WI38 (cell line): ENCODE data around the gene MCTP1.

Experiments used
- H3K4me3 ChIP-seq: 2 replicates; pipeline ENCODE4 v1.5.1; 2011; ENCODE audit warnings: low read depth, mild to moderate bottlenecking, control low read depth, low read length
- TF ChIP-seq, protein P1 (sequence below): IDR thresholded peaks from 2 replicates; pipeline ENCODE4 v1.5.1; 2012; ENCODE audit warnings: low read depth, mild to moderate bottlenecking, control low read depth, low read length

The MCTP1 gene

DNA sequence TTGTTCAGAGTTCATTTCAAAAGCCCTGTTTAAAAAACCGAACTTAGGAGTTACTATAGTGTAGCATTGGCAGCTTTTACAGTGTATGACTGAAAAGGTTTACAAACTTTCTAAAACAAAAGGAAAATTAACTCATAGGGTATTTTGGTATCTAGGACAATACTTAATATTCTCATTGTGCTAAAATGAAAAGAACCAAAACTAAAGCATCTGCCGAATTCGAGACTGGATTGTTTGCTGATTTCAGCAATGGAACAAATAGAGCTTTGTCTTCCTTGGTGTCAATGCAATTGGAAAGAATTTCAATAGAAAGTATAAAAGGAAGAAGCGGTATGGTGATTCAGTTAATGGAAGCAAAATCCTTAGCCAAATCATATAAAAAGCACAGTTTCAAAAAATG is 412.4 kb downstream of the MCTP1 start:
- no peak overlapping the region for H3K4me3 ChIP-seq
- TF ChIP-seq, protein P1, sequence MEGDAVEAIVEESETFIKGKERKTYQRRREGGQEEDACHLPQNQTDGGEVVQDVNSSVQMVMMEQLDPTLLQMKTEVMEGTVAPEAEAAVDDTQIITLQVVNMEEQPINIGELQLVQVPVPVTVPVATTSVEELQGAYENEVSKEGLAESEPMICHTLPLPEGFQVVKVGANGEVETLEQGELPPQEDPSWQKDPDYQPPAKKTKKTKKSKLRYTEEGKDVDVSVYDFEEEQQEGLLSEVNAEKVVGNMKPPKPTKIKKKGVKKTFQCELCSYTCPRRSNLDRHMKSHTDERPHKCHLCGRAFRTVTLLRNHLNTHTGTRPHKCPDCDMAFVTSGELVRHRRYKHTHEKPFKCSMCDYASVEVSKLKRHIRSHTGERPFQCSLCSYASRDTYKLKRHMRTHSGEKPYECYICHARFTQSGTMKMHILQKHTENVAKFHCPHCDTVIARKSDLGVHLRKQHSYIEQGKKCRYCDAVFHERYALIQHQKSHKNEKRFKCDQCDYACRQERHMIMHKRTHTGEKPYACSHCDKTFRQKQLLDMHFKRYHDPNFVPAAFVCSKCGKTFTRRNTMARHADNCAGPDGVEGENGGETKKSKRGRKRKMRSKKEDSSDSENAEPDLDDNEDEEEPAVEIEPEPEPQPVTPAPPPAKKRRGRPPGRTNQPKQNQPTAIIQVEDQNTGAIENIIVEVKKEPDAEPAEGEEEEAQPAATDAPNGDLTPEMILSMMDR, result no peak

DNA sequence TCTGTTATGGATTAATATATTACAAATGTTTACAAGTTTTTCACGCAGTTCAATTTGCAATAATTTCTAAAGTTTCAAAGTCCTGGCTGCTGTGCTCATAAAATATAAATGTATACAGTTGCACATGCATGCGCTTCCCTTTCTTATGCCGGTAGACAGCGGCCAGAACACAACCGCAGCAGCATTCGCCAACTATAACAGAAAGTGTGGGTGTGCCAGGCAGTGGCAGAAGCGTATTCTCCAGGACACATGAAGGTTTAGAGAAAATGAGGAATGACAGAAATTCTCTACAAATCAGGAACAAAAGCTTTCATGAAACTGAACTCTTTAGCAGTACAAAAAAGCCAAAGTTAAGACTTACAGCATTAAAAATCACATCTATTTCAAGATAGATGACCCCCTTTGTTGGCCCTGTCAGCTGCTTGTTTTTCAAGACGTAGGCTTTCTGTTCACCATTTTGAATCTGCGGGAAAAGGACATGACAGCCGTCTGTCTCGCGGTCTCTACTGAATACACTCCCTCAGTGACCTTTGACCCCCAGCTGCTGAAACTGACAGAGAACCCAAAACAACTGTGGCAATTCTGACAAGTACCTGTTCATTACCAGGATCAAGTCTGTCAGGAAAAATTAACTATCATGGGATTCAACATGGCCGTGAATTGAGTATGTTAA is 414.2 kb downstream of the MCTP1 start:
- H3K4me3 ChIP-seq, result no peak overlapping the region
- TF ChIP-seq, protein P1, result no peak

DNA sequence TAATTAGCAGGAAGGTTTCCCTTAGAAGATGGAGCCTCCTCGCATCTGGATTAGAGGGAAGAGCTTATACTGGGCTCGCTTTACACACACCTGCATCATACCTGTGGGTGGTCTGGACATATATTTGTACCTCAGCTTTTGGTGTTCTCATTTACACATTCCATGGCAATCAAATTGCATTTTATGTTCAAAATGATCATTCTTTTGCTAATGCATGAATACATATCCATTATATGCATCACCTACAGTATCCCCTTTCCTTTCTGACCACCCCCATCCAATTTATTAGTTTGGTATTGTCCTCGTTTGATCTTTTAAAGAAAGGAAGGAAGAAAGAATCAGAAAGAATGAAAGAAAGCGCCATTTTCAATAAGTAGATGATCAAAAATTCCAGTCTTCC is 415.0 kb downstream of the MCTP1 start:
- TF ChIP-seq, protein P1, result no peak
- H3K4me3 ChIP-seq, result no peak overlapping the region

DNA sequence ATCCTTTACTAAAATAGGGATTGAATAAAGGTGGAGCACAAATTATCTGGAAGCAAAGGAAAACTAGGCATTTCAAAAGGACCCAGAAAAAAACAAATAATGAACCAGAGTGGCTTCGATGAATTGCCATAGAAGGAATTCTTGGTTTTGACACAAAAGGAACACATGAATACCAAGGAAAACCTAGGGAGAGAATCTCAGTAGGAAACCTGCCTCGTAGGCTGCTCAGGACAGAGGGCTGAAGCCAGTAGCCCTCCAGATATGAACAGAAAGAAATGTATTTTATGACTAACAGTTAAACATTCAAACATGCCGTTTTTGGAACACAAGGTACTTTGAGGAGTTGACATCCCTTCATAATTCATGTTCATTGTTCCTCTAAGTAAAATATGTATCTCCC is 420.9 kb downstream of the MCTP1 start:
- H3K4me3 ChIP-seq, result no peak overlapping the region
- TF ChIP-seq, protein P1, result no peak

DNA sequence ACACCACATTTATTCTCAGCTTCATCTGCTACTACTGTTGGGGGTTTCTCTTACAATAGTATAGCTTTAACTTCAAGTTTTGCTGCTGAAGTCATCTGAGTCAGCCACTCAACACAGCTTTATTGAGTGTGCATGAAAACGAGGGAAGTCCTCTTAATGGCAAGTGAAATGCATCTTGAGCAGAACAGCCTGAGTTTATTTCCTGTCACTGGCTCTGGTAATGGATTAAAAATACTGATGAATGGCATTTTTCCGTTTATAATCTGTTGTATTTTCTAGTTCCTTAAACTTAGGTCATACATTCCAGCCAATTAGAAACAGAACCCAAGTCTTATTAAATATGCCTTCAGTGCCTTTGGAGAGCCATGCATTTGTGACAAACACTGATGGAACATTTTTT is 427.8 kb downstream of the MCTP1 start:
- TF ChIP-seq, protein P1, result no peak
- no peak overlapping the region for H3K4me3 ChIP-seq

DNA sequence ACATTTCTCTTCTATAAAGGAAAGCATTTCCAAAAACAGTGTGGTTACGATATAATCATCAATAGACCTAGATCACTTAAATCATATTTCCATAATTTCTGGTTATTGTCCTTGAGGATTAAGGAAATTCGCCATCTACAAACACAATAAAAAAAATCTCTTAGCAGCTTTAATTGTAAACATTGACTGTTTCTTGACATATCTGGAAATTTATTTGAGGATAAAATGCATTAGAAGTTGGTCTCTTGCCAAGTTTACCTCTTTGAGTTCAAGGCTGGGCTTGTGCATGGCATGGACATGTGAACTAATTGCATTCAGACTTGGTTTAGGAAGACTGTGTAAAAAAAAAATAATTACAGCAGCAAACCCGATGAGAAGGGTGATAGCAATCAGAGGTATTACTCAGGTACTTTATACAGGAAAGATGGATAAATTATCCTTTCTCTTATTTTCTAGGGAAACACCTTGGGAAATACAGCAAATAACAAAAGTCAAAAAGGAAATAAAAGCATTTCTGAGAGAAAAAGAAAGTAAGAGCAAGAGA is 428.6 kb downstream of the MCTP1 start:
- TF ChIP-seq, protein P1, result no peak
- no peak overlapping the region for H3K4me3 ChIP-seq

DNA sequence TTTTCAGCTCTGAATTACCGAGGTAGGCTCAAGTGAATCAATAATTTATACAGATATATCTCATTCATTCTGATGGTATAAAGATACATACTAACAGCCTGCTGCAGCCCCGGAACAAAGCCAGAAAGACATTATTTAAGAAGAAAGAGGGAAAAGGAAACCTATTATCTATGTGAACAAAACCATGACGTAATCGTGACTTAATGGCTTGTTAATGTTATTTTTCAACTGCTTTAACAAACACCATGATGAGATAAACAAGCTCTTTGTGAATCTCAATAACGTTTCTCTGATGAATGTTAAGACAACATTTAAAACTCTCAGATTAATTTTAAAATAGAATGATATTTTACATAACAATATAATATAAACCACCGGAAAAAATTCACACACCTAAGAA is 429.4 kb downstream of the MCTP1 start:
- TF ChIP-seq, protein P1, result no peak
- no peak overlapping the region for H3K4me3 ChIP-seq
